Natural killer cell (primary cell): ENCODE results near the gene NKAPL. TPM values are rescaled to one million over a fixed set of nuclear protein-coding genes. Genes with fewer than 3 reads are reported as not detected.
"Not testable (repeated sequence)": the region's sequence is repeated elsewhere in the genome, so short reads cannot be mapped to it uniquely, and the experiment has no call there.

Experiments
- ATAC-seq, 3 donors: fragments of 150-1000 bp in 2 of 3; fragments of 200-7000 bp in 1 of 3; cut with Tn5 transposase; 1 replicate in 1 of 3; 2 replicates in 2 of 3; pipeline ENCODE4 v1.10.0; 2021; ENCODE audit warnings: mild to moderate bottlenecking in 2 of 3, moderate library complexity in 2 of 3
- DNase-seq, 2 donors: peaks; one replicate each; pipeline versions ENCODE4 v3.0.0 to v3.0.0-alpha.2; 2013 to 2021; ENCODE audit warnings: mixed read lengths in 1 of 2
- H3K27ac ChIP-seq: one replicate; pipeline ENCODE4 v1.5.1; 2013; ENCODE audit warnings: mild to moderate bottlenecking, low read length
- H3K27me3 ChIP-seq: one replicate; pipeline ENCODE4 v1.6.1; 2013; ENCODE audit warnings: low read length; ENCODE audit not compliant: control insufficient read depth, insufficient read depth
- H3K36me3 ChIP-seq: one replicate; pipeline ENCODE4 v1.6.1; 2013; ENCODE audit warnings: low read length; ENCODE audit not compliant: control insufficient read depth, insufficient read depth
- H3K4me1 ChIP-seq: one replicate; pipeline ENCODE4 v1.6.1; 2013; ENCODE audit warnings: low read length; ENCODE audit not compliant: control insufficient read depth, insufficient read depth
- H3K4me3 ChIP-seq: one replicate; pipeline ENCODE4 v1.5.1; 2013; ENCODE audit warnings: low read length
- H3K9me3 ChIP-seq: one replicate; pipeline ENCODE4 v1.6.1; 2013; ENCODE audit warnings: low read length; ENCODE audit not compliant: control insufficient read depth, insufficient read depth
- H3K27ac Mint-ChIP-seq, 2 donors: one replicate each; pipeline ENCODE4 v1.8.0; 2022; ENCODE audit warnings: mild to moderate bottlenecking in 2 of 2, mixed read lengths in 2 of 2, moderate library complexity in 1 of 2
- H3K27me3 Mint-ChIP-seq, 2 donors: one replicate each; pipeline ENCODE4 v1.8.0; 2022; ENCODE audit warnings: low read depth in 2 of 2, mixed read lengths in 2 of 2
- H3K36me3 Mint-ChIP-seq: one replicate; pipeline ENCODE4 v1.8.0; 2022; ENCODE audit warnings: mixed read lengths
- H3K4me1 Mint-ChIP-seq, 2 donors: one replicate each; pipeline ENCODE4 v1.8.0; 2022; ENCODE audit warnings: mixed read lengths in 2 of 2
- H3K4me3 Mint-ChIP-seq: one replicate; pipeline ENCODE4 v1.8.0; 2022; ENCODE audit warnings: mild to moderate bottlenecking, moderate library complexity, mixed read lengths
- H3K9me3 Mint-ChIP-seq, 2 donors: one replicate each; pipeline ENCODE4 v1.8.0; 2022; ENCODE audit warnings: mixed read lengths in 2 of 2
- WGBS: methylation state at CpG from one replicate; pipeline ENCODE4 v1.1.7; 2013; ENCODE audit warnings: missing lambda C conversion rate; ENCODE audit not compliant: insufficient coverage; 5-methylcytosine and 5-hydroxymethylcytosine counted together
- intact Hi-C: fragments of 100-400 bp; cut with micrococcal nuclease; formaldehyde crosslinking; loops from one replicate; pipeline ENCODE4 v1.14.2; 2022
- total RNA-seq, 4 donors: library from RNA; stranded (reverse); fragments of 120-200 nt in 1 of 4; gene quantifications; one replicate each; pipeline versions ENCODE4 v1.2.3 to v1.2.4, GENCODE V29; 2013 to 2022
- TF ChIP-seq, protein P1 (sequence below): fragments of 200-600 bp; IDR thresholded peaks from one replicate; pipeline ENCODE4 v1.8.0; 2022; ENCODE audit warnings: antibody characterized with exemption

Gene NKAPL
- total RNA-seq, 3 donors from 2014 or later (not counting 1 experiment from before 2014, with no cell fraction given), result 0.31 to 0.36 TPM; not detected in 1

DNA sequence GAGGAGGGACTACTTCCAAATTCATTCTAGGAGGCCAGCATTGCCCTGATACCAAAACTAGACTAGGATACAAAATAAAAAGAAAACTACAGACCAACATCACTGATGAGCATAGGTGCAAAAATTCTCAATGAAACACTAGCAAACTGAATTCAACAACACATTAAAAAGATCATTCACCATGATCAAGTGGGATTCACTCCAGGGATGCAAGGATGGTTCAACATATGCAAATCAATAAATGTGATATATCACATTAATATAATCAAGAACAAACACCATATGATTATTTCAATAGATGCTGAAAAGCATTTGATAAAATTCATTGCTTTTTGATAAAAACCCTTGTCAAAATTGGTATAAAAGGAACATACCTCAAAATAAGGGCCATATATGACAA, 32.5 kb downstream of the NKAPL start:
- peaks cover 0 to 1% of the 10 kb centered on the region in 2 donors for H3K27me3 Mint-ChIP-seq
- H3K4me3 Mint-ChIP-seq, result no peak overlapping the region
- Histone ChIP-seq H3K36me3 (no peaks in the 10 kb centered on the region), H3K27me3 (no peaks in the 10 kb centered on the region), H3K4me1 (no peaks in the 10 kb centered on the region), H3K27ac (no peak overlapping the region), H3K9me3 (no peaks in the 10 kb centered on the region), H3K4me3 (no peak overlapping the region)
- no peaks in the 10 kb centered on the region for H3K36me3 Mint-ChIP-seq
- H3K9me3 Mint-ChIP-seq, result no peaks in the 10 kb centered on the region
- intact Hi-C loops, result no loop called here
- no peaks in the 10 kb centered on the region for H3K4me1 Mint-ChIP-seq
- DNase-seq, result no peak
- ATAC-seq, result no peak
- H3K27ac Mint-ChIP-seq, result no peak overlapping the region
- TF ChIP-seq, protein P1, sequence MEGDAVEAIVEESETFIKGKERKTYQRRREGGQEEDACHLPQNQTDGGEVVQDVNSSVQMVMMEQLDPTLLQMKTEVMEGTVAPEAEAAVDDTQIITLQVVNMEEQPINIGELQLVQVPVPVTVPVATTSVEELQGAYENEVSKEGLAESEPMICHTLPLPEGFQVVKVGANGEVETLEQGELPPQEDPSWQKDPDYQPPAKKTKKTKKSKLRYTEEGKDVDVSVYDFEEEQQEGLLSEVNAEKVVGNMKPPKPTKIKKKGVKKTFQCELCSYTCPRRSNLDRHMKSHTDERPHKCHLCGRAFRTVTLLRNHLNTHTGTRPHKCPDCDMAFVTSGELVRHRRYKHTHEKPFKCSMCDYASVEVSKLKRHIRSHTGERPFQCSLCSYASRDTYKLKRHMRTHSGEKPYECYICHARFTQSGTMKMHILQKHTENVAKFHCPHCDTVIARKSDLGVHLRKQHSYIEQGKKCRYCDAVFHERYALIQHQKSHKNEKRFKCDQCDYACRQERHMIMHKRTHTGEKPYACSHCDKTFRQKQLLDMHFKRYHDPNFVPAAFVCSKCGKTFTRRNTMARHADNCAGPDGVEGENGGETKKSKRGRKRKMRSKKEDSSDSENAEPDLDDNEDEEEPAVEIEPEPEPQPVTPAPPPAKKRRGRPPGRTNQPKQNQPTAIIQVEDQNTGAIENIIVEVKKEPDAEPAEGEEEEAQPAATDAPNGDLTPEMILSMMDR, result no peak

DNA sequence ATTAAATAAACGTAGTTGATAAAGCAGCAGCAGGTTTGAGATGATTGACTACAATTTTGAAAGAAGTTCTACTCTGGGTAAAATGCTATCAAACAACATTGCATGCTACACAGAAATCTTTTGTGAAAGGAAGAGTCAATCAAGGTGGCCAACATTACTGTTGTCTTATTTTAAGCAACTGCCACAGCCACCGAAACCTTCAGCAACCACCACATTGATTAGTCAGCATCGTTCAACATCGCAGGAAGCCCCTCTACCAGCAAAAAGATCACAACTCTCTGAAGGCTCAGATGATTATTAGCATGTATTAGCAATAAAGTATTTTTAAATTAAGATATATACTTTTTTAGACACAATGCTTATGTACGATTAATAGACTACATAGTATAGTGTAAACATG, 36.2 kb downstream of the NKAPL start:
- no peaks in the 10 kb centered on the region for H3K36me3 Mint-ChIP-seq
- H3K4me3 Mint-ChIP-seq, result no peak overlapping the region
- H3K4me1 Mint-ChIP-seq, result no peaks in the 10 kb centered on the region
- DNase-seq (no peak), ATAC-seq (no peak)
- Histone ChIP-seq H3K27ac (no peak overlapping the region), H3K27me3 (no peaks in the 10 kb centered on the region), H3K9me3 (no peaks in the 10 kb centered on the region), H3K4me1 (no peaks in the 10 kb centered on the region), H3K36me3 (no peaks in the 10 kb centered on the region), H3K4me3 (no peak overlapping the region)
- H3K27ac Mint-ChIP-seq, result no peak overlapping the region
- WGBS, result 89% methylated on average over 2 of the region's 5 CpGs
- no peaks in the 10 kb centered on the region for H3K27me3 Mint-ChIP-seq
- H3K9me3 Mint-ChIP-seq, result no peaks in the 10 kb centered on the region
- intact Hi-C loops, result no loop called here
- TF ChIP-seq, protein P1, result no peak

DNA sequence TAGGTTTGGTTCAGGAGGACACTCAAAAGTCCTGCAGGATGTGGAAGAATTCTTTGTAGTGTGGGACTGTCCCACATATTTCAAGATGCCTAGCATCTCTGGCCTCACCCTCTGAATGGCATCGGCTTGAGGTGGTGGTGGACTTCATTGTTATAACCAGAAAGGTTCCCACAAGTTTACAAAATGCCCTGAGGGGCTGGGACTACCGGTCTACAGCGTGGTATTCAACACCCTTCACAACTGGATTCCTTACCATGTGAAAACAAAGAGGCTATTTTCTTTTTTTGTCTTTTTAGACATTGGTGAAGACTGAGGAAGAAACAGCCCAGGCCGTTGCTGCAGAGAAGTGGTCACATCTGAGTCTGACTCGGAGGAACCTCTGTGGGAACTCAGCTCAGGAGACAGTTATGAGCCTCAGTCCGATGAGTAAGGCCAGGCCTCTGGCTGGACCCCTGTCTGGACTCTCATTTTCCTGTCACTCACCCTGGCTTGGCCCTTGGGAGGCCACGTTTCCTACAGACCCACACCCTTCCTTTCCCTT, 37.5 kb downstream of the NKAPL start:
- Mint-ChIP-seq H3K9me3 (no peaks in the 10 kb centered on the region), H3K36me3 (no peaks in the 10 kb centered on the region), H3K27ac (no peak overlapping the region), H3K4me3 (no peak overlapping the region), H3K27me3 (no peaks in the 10 kb centered on the region), H3K4me1 (no peaks in the 10 kb centered on the region)
- DNase-seq, result no peak
- no peaks in the 10 kb centered on the region for H3K27me3 ChIP-seq
- no peak for ATAC-seq
- TF ChIP-seq, protein P1, result no peak
- no peaks in the 10 kb centered on the region for H3K4me1 ChIP-seq
- intact Hi-C loops, result no loop called here
- WGBS, result 87% methylated on average over 5 of the region's 7 CpGs
- H3K27ac ChIP-seq, result no peak overlapping the region
- H3K9me3 ChIP-seq, result no peaks in the 10 kb centered on the region
- H3K4me3 ChIP-seq, result no peak overlapping the region
- no peaks in the 10 kb centered on the region for H3K36me3 ChIP-seq

DNA sequence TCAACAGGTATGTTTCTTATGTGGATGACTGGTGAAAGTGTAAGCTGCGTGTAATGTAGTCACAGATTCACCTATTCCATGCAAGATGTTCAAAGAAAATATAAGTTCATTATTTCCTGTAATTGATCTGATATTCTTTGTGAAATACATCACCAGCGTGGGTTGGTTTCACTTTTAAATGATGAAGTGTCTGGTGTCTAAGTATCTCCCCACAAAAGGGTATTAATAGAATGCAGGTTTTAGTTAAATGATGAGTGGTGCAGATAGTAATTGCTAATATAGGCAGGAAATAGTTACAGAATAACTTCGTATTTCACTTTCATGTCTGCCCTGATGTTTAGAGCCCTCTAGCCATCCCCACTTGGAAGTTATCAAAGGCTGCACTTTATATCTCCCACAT, 44.5 kb downstream of the NKAPL start:
- DNase-seq, result no peak

DNA sequence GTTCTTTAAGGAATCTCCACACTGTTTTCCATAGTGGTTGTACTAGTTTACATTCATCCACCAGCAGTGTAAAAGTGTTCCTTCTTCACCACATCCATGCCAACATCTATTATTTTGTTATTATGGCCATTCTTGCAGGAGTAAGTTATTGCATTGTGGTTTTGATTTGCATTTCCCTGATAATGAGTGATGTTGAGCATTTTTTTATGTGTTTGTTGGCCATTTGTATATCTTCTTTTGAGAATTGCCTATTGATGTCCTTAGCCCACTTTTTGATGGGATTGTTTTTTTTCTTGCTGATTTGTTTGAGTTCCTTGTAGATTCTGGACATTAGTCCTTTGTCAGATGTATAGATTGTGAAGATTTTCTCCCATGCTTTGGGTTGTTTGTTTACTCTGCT, 47.3 kb downstream of the NKAPL start:
- H3K9me3 Mint-ChIP-seq, H3K27ac ChIP-seq, H3K4me1 ChIP-seq, H3K4me1 Mint-ChIP-seq, H3K27me3 ChIP-seq, H3K36me3 Mint-ChIP-seq, H3K36me3 ChIP-seq, H3K27ac Mint-ChIP-seq, H3K9me3 ChIP-seq, H3K4me3 Mint-ChIP-seq, H3K4me3 ChIP-seq, ATAC-seq, intact Hi-C loops, DNase-seq: not testable (repeated sequence)
- H3K27me3 Mint-ChIP-seq, result peaks cover 17 to 47% of the 10 kb centered on the region in 2 donors

More for the DNA sequence above, 44.5 kb downstream of the NKAPL start:
- no peak overlapping the region for H3K4me3 ChIP-seq
- Mint-ChIP-seq H3K27ac (no peak overlapping the region), H3K9me3 (peaks cover 0 to 3% of the 10 kb centered on the region in 2 donors), H3K4me3 (no peak overlapping the region), H3K27me3 (peaks cover 8 to 20% of the 10 kb centered on the region in 2 donors), H3K4me1 (no peaks in the 10 kb centered on the region), H3K36me3 (no peaks in the 10 kb centered on the region)
- no peak overlapping the region for H3K27ac ChIP-seq
- intact Hi-C loops, result no loop called here
- WGBS, result 27% methylated on average over 1 of the region's 3 CpGs
- H3K36me3 ChIP-seq, result no peaks in the 10 kb centered on the region
- H3K4me1 ChIP-seq, result no peaks in the 10 kb centered on the region
- TF ChIP-seq, protein P1, result no peak
- no peaks in the 10 kb centered on the region for H3K27me3 ChIP-seq
- no peak for ATAC-seq
- no peaks in the 10 kb centered on the region for H3K9me3 ChIP-seq
